ENCODE measurements around the gene PANK3.
"Not testable (repeated sequence)": the region's sequence is repeated elsewhere in the genome, so short reads cannot be mapped to it uniquely, and the experiment has no call there.

PANK3 gene

DNA sequence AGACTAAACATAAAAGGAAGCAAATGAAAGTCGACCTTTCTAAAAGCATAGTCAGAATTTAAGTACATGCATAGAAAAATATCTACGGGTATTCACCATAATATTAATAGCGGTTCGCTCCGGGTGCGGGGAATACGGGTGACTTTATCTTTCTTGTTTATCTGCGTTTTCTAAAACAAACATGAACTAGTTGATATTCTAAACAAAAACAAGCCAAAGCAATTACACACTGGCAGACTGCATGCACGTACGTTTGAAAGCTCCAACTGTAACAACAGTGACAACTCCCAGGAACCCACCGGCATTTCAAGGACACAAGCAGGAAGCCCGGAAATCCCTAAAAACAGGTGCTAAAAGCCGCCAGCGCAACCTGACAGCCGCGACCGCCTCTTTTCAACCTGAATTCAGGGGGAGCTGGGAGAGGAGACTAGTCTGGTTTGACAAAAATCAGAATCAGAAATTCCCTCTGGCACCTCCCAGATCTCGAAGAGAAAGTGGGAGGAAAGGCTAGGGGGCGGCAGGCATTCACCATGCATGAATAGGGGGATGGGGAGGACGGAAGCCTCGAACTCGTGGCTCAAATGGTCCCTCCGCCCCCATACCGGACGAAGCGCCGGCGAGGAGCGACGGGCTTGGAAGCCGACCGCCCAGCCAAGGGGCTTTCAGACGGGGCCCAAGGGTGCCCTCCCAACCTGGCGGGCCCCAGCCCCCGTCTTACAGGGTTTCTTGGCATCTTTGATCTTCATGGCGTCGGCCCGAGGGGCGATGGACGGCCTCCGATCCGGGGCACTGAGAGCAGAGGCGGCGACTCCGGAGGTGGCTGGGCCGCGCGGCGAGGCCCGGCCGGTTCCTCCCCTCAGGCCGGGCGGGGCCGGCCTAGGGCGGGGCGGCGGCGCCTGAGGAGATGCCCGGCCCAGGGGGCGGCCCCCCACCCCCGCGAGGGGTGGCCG is at the start of gene PANK3:
Gene PANK3 (minus strand): TSS at position 831 of the 950 bp plus-strand sequence. CDS start 85 bp downstream, at position 746.
- no peak for DNase-seq (ENCODE audit: low read depth)

DNA sequence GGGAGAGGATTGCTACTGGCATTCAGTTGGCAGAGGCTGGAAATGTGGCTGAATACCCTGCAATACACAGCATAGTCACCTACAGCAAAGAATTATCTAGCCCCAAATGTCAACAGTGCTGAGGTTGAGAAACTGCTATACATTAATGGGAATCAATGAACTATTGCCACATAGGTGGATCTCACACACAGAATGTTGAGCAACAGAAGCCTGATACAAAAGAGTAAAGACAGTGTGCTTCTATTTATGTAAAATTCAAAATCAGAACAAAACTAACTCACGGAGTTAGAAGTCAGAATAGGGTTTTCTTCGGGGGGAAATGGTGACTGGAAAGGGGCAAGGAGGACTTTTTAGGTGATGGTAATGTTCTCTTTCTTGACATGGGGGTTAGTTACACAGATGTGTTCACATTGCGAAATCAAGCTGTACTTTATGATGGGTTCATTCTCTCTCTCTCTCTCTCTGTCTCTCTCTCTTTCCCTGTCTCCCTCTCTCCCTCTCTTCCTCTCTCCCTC is 45.7 kb upstream of the PANK3 start:
- no peak for DNase-seq (ENCODE audit: low read depth)

DNA sequence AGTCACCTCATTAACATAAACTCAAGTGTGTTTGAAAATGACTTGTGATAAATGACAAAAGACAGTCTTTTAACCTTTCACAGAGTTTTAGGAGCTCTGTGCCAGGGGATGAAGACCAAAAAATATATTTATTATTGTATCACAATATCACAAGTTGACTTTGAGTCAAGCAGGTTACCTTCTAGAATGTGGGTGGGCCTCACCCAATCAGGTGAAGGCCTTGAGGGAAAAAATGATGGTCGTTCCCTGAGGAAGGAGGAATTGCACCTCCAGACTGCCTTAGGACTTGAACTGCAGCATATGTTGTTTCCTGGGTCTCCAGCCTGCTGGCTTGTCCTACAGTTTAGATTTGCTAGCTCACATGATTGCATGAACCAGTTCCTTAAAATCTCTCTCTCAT is 41.6 kb upstream of the PANK3 start:
- DNase-seq (ENCODE audit: low read depth): no peak

DNA sequence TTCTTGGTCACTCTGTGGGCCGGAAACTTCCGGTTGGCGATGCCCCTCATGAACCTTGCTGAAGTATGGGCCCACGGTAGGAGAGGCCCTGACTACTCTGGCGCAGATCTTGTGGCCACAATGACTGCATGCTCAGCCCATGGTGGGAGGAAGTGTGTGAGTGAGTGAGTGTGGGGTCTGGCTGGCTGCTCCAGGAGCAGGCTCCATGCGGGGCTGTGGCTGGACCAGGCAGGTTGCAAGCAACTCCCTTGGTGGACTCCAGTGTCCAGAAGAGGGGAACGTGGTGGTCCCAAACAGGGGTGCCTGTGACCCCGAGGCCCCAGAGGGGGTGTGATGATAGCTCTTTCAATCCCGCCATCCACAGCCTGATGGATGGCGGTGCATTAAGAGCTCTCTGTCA is 35.5 kb upstream of the PANK3 start:
- DNase-seq (ENCODE audit: low read depth): no peak

DNA sequence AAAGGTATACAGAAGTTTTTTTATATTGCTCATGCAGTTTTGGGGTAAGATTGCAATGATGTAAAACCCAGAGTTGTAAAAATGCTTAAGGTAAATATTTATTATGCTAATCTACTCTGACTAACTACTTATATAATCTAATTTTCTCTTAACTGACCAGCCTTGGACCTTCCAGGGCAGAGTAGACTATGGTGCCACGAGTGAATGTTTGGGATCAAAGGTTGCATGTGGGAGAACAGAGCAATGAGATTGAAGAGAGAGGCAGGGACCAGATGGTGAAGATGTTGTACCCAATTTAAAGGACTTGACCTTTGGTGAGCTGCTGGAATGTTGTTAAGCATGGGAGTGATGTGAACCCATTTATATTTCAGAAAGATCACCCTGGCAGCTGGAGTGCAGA is 34.8 kb upstream of the PANK3 start:
- no peak for DNase-seq (ENCODE audit: low read depth)

DNA sequence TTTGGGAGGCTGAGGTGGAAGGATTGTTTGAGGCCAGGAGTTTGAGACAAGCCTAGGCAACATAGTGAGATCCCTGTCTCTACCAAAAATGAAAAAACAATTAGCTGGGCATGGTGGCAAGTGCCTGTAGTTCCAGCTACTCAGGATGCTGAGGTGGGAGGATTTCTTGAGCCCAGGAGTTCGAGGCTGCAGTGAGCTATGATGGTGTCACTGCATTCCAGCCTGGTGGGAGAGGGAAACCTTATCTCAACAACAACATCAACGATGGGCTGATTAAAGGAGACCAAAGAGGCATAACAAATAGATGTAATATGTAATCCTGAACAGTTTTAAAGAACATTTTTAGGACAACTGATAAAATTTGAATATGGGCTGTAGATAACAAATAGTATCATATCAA is 34.2 kb upstream of the PANK3 start:
- no peak for DNase-seq (ENCODE audit: low read depth)

DNA sequence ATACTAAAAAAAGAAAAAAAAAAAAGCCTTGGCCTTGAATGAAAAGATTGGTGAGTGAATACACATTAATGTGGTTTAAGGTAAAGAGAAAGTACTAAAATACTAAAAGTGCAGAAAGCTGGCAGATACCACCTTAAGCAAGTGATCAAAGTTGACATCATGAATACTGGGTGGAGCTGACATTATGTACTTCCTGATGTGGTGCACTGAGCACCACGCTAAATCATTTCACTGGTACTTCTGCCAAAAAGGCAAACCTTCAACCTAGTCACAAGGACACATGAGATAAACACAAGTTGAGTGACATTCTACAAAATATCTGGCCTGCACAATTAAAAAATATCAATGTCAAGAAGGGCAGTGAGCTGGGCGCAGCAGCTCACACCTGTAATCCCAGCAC is 33.8 kb upstream of the PANK3 start:
- no peak for DNase-seq (ENCODE audit: low read depth)

DNA sequence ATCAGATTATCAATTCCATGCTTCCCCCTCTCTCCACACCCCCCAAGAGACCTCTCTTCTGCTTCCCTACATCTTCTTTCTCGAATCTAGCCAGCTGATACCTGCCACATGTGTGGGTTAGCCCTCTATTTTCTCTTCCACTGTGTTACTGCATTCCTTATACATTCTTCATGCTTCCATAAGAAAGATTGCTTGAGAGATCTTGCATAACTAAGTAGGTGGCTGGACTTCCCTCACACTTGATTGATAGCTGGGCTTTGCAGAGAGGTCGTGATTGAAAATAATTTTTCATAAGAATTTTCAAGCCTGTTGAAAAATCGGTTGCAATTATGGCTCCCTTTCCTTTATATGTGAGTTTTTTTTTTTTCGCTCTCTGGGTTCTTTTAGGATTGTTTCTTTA is 33.0 kb upstream of the PANK3 start:
- DNase-seq (ENCODE audit: low read depth): no peak

DNA sequence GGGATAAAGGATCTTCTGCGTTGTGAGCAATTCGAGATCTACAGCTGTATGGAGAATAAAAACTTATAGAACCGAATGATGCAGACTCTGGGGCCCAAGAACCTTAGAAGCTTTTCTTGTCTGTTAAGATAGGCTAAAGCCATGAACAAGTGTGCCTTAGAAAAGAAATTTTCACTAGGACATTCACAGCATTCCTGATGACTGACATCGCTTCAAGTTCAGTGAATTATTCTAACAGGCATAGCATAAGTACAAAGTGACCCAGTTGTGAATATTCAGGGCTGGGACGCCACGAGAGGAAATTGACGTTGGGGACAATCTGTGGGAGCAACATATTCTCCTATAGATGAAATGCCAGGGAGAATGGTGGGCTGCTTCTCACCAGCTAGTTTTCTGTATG is 32.0 kb upstream of the PANK3 start:
- DNase-seq (ENCODE audit: low read depth): no peak

DNA sequence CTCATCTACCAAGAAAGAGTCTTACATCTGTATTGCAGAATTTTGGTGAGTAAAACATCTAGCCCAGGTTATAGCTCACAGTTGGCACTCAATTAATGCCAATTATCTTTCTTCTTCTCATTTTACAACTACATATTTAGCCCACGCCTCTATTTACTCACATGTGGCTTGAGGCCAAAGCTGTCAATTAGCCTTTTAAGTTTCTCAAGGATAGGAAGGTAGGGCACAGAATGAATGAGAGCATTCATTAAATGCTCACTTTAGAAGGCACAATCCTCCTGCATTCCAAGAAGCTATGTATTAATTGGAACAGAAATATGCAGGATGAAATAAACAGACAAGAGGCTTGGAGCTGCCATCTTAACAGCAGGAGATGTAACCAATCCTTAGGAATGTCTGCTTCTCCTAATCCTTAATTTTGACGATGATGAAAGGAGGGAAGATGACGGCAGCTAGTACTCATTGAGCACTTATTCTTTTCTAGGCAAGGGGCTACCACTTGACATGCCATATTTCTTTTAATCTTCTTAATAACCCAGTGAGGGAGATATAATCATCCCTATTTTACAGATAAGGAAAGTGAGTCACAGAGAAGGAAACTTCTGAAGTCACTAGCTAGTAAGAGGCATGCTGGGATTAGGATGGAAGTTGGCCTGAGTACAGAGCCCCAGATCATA is 30.8 kb upstream of the PANK3 start:
- no peak for DNase-seq (ENCODE audit: low read depth)

DNA sequence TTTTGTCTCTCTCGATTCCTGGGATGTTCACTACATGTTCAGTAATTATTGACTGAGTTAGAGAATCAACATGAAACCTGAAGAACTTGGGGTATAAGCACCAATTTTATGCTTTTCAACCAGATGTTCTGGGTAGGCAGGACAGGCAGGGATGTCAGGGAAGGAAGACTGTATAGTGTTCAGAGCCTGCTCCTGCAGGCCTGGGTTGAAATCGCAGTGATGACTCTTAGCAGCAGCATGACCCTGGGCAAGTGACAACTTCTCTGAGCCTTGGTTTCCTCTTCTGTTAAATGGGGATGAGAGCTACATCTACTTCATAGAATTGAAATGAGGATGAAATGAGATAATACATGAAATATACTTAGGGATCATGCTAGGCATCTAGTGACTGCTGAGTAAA is 29.7 kb upstream of the PANK3 start:
- no peak for DNase-seq (ENCODE audit: low read depth)

DNA sequence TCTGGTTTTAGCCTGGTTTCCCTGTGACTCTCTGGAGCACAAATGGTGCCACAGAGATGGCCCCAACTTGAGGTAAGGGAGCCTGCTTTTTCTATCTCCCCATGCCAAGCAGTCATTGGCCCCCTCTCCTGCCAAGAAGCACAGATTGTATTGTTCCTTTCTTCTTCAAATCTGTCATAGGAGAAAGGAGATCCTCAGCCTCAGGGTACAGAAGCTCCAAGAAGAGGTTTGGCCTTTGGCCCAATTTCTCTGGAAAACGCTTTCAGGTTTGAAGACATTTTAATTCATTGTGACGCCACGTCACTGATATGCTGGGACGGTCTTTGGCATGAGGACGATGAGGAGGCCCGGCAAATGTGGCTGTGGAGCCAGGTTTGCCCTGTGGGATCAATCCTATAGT is 29.2 kb upstream of the PANK3 start:
- DNase-seq (ENCODE audit: low read depth): no peak

DNA sequence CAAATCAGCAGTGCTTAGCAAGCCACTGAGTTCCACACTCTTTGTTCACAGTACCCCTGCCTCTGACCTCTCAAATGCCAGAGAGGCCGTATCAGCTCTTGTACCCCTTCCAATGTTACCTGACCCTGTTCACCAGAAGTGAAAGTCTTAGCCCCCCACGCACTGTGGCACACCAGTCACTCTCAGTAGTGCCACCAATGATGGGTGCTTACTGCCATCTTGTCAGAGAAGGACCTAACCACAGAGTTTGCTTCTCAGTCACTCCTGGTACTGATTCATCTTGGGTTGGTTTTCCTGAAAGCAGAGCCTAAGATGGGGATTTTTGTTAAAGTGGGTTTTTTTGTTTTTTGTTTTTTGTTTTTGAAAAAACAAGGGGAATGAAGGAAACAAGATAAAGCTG is 28.8 kb upstream of the PANK3 start:
- no peak for DNase-seq (ENCODE audit: low read depth)

DNA sequence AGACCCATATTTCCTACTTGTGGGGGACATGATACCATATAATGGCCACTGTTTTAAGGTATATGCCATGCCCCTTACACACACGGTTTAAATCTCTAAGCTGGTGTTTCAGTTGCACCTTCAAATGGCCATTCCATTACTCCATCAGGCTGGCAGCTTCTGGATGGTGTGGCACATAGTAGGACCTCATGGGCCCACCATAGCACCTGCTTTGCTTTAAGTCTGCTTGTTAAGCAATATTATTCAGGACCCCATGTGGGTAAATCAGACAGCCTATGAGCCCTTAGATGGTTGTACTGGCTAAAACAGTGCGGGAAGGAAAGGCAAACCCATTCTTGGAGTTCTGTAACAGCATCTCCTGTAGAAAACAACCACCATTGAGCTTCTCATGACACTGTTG is 27.4 kb upstream of the PANK3 start:
- no peak for DNase-seq (ENCODE audit: low read depth)

DNA sequence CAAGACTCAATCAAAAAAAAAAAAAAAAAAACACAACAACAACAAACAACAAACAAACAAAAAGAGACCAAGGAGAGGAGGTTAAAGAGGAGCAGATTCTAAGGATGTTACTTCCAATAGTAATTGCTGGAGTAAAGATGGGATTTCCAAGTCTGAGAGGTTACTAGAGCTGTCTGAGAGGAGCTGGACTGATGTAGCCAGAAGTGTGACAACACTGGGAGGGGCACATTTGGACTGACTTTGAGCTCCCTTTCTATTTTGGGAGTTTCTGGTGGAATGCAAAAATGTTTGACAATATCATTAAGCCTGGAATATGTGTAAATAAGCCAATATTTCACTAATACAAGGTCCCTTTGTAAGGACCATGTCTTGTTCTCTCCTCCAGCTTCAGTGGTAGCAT is 25.3 kb upstream of the PANK3 start:
- no peak for DNase-seq (ENCODE audit: low read depth)

DNA sequence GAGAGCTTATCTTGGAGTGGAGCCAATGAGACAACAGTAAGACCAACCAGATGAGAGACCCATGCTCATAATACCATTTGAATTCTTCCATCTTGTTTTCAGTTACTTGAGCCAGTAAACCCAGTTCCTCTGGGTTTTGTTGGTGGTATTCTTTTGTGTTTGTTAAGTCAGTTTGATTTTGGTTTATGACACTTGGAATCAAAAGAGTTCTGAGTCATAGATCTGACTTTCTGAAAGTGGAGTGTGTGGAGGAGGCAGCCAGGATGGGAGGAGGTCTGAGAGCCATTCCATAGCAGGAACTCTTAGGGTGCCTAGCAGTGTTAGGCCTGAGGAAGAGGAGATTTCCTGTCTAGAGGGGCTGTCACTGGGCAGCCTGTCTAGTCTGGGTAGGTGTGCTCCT is 24.6 kb upstream of the PANK3 start:
- DNase-seq (ENCODE audit: low read depth): no peak

DNA sequence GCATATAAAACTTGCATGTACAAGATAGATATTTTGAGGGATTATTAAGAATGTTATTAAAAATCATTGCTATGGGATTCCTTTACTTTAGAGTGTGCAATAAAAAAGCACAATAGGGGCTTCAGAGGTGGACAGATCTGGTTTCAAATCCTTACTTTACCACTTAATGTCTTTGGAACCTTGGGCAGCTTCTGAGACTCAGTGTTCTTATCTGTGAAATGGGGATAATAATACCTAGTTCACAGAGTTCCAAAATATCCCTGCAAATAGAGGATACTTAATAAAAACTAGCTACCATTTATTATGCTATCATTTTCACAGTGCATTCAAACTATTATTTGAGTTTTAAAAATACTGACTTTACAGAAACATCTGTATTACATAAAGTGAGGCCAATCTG is 23.3 kb upstream of the PANK3 start:
- no peak for DNase-seq (ENCODE audit: low read depth)

DNA sequence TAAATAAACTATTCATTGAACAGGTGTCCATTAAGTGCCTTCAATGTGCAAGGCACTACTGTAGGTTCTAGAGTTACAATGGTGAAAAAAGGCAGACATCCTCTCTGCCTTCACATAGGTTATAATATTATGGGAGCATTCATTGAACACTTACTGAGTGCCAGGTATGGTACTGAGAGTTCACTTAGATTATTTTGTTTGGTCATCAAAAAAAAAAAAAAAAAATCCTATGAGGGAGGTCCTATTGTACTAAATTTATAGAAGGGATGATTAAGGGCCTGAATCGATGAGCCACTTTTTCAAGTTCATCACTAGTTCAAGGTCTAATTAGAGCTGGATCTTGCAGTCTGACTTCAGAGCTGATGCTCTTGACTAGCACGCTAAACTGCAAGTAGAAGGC is 22.8 kb upstream of the PANK3 start:
- DNase-seq (ENCODE audit: low read depth): no peak

DNA sequence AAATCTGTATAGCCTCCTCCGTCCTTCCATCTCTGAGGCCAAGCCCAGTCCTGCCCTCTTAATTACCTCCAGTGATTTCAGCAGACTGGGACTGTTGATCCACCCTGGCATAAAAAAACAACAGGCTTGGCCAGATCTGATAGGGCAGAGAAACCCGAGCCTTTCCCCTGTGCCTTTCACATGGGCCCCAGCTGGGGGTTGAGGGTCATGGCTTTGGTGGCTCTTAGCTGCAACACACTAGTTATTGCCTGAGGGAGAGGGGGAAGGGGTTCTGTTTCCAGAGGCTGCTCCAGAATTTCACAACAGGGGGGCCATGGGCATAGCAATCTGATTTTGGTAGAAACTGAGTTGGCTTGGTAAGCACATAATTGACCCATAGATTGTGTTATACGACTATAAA is 21.2 kb upstream of the PANK3 start:
- DNase-seq (ENCODE audit: low read depth): no peak

DNA sequence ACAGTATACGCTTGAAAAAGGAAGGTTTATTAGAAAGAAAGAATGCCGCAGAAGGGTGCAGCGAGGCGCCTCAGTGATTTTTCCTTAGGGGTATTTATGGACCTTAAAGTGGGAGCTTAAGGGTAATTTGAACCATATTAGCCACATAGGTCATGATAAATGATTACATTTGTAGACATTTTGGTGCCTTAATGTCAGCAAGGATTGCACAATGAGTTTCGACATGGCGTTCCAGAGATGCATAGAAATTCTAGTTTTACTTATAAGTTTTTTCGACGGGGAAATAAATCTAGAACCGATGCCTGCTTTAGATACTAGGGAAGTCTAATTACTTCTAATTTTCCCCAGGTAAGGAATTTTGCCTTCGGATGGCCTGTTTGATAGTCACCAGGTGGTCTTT is 20.7 kb upstream of the PANK3 start:
- DNase-seq (ENCODE audit: low read depth): no peak

DNA sequence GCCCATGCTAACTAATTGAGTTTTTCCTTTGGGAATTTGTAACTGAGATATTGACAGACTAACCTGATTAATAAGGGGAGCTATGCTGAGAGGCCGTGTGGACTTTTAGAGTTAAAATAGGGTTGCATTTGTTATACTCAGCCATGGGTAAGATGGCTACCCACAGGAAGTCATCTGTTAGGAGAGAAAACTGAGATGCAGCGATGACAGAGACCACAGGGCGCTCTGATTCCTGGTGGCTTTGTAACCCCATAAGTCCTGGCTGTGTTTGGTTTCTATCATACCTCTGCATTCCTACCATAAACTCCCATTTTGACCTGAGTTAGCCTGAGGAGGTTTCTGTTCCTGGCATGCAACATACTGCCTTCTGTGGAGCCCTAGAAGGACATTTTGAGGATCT is 19.5 kb upstream of the PANK3 start:
- DNase-seq (ENCODE audit: low read depth): no peak

DNA sequence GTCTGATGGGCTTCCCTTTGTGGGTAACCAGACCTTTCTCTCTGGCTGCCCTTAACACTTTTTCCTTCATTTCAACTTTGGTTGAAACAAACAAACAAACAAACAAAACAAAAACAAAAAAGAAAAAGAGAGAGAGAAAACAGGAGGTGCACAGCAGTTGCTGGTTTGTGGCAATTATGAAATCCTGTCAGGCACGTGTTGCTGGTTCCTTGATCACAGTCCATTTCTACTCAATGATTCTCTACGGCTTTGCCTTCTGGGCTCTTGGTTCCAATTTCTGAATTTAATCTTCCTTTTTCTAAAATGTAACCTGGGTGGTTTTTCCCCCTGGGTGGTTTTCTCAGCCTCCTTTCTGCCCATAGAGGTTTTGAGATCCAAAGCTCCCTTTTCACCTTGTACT is 17.8 kb upstream of the PANK3 start:
- no peak for DNase-seq (ENCODE audit: low read depth)

DNA sequence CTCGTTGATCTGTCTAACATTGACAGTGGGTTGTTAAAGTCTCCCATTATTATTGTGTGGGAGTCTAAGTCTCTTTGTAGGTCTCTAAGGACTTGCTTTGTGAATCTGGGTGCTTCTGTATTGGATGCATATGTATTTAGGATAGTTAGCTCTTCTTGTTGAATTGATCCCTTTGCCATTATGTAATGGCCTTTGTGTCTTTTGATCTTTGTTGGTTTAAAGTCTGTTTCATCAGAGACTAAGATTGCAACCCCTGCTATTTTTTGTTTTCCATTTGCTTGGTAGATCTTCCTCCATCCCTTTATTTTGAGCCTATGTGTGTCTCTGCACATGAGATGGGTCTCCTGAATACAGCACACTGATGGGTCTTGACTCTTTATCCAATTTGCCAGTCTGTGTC is 17.0 kb upstream of the PANK3 start:
- not testable (repeated sequence) for DNase-seq (ENCODE audit: low read depth)

DNA sequence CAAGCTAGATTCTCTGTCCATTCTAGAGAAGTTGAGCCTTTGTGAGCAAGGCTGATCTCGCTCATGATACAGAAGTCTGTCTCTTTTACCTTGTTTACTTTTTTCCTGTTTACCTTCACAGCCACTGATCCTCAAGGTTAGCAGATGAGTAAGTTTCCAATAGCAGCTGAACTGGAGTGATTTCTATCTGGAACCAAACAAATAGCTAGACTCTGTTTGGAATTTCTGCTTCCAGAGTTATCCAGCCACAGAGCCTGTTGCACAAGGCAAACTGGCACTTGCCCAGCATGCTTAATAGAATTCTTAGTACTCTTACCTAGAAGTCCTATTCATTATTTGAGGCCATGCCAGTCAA is 12.8 kb upstream of the PANK3 start:
- DNase-seq (ENCODE audit: low read depth): no peak
